Stimulated activated CD4-positive, alpha-beta T cell treated with anti-CD3 and anti-CD28 coated beads, Interleukin-2, amount 100 ng/mL, for 48 hours (primary cell): ENCODE results near the gene AHRR.
A peak's percentile ranks its signal among the peaks of the same experiment; 100 is the strongest.
"Not testable (repeated sequence)": the region's sequence is repeated elsewhere in the genome, so short reads cannot be mapped to it uniquely, and the experiment has no call there.

Source experiments
- DNase-seq, 2 donors: peaks; one replicate each; pipeline ENCODE4 v3.0.0-alpha.2; 2020

The AHRR gene

GRCh38 chr5:380701-381309, 59.3 kb downstream of the AHRR start:
- no peak for DNase-seq

- DNase-seq: no peak
Observed at GRCh38 chr5:383066-383465, 61.6 kb downstream of the AHRR start.

- no peak for DNase-seq
Observed at GRCh38 chr5:383621-384020, 62.1 kb downstream of the AHRR start.

GRCh38 chr5:384576-384975, 63.1 kb downstream of the AHRR start:
- DNase-seq: not testable (repeated sequence)

GRCh38 chr5:385321-385720, 63.8 kb downstream of the AHRR start:
- no peak for DNase-seq

- no peak for DNase-seq
Observed at GRCh38 chr5:386432-387341, 65.2 kb downstream of the AHRR start.

- DNase-seq: no peak
Observed at GRCh38 chr5:387491-388265, 66.2 kb downstream of the AHRR start.

- no peak for DNase-seq
Observed at GRCh38 chr5:388266-389196, 67.0 kb downstream of the AHRR start.

- DNase-seq: no peak
Observed at GRCh38 chr5:389197-389821, 67.8 kb downstream of the AHRR start.

- DNase-seq: no peak
Observed at GRCh38 chr5:389891-390622, 68.5 kb downstream of the AHRR start.

- no peak for DNase-seq
Observed at GRCh38 chr5:390623-391491, 69.3 kb downstream of the AHRR start.

GRCh38 chr5:392431-392988, 71.0 kb downstream of the AHRR start:
- DNase-seq: peak; percentile 69 to 76

- DNase-seq: no peak
Observed at GRCh38 chr5:393846-394275, 72.3 kb downstream of the AHRR start.

GRCh38 chr5:394671-395155, 73.2 kb downstream of the AHRR start:
- no peak for DNase-seq

- no peak for DNase-seq
Observed at GRCh38 chr5:395156-395920, 73.8 kb downstream of the AHRR start.

- no peak for DNase-seq
Observed at GRCh38 chr5:395921-396530, 74.5 kb downstream of the AHRR start.

GRCh38 chr5:396531-396961, 75.0 kb downstream of the AHRR start:
- no peak for DNase-seq

- DNase-seq: not testable (repeated sequence)
Observed at GRCh38 chr5:398141-398474, 76.6 kb downstream of the AHRR start.
